Measurements from ENCODE around the gene FBXL17.

- TF ChIP-seq, protein P1, sequence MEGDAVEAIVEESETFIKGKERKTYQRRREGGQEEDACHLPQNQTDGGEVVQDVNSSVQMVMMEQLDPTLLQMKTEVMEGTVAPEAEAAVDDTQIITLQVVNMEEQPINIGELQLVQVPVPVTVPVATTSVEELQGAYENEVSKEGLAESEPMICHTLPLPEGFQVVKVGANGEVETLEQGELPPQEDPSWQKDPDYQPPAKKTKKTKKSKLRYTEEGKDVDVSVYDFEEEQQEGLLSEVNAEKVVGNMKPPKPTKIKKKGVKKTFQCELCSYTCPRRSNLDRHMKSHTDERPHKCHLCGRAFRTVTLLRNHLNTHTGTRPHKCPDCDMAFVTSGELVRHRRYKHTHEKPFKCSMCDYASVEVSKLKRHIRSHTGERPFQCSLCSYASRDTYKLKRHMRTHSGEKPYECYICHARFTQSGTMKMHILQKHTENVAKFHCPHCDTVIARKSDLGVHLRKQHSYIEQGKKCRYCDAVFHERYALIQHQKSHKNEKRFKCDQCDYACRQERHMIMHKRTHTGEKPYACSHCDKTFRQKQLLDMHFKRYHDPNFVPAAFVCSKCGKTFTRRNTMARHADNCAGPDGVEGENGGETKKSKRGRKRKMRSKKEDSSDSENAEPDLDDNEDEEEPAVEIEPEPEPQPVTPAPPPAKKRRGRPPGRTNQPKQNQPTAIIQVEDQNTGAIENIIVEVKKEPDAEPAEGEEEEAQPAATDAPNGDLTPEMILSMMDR (IDR thresholded peaks at IDR 0.05) = no peak
- TF ChIP-seq POLR2A (IDR thresholded peaks at IDR 0.05; ENCODE audit: low read depth) (no peak), POLR2AphosphoS5 (IDR thresholded peaks at IDR 0.05) (no peak), EP300 (IDR thresholded peaks at IDR 0.05) (no peak)
Observed at GRCh38 chr5:108264533-108264932, 117.4 kb downstream of the FBXL17 start.

Data from esophagus muscularis mucosa (tissue), 4 donors.